Neural crest cell (in vitro differentiated cells): Measurements from ENCODE around the gene EEF1AKMT2. TPM values are rescaled to one million over a fixed set of nuclear protein-coding genes. Genes with fewer than 3 reads are reported as not detected.

ENCODE experiments used
- DNase-seq: peaks from one replicate; pipeline ENCODE4 v3.0.0; 2021; ENCODE audit warnings: low read depth, mixed read lengths, low spot score
- H3K27ac Mint-ChIP-seq: one replicate; pipeline ENCODE4 v1.8.0; 2021; ENCODE audit warnings: mild to moderate bottlenecking, mixed read lengths; ENCODE audit not compliant: unreplicated experiment
- H3K27me3 Mint-ChIP-seq: 2 replicates; pipeline ENCODE4 v1.8.0; 2021; ENCODE audit warnings: low read depth, mild to moderate bottlenecking, mixed read lengths
- H3K36me3 Mint-ChIP-seq: 2 replicates; pipeline ENCODE4 v1.8.0; 2021; ENCODE audit warnings: low read depth, mild to moderate bottlenecking, mixed read lengths
- H3K4me1 Mint-ChIP-seq: 2 replicates; pipeline ENCODE4 v1.8.0; 2021; ENCODE audit warnings: mixed read lengths
- H3K4me3 Mint-ChIP-seq: one replicate; pipeline ENCODE4 v1.8.0; 2021; ENCODE audit warnings: mild to moderate bottlenecking, mixed read lengths
- H3K9me3 Mint-ChIP-seq: 2 replicates; pipeline ENCODE4 v1.8.0; 2021; ENCODE audit warnings: mixed read lengths
- total RNA-seq: library from RNA; stranded (reverse); gene quantifications from 2 replicates; pipeline ENCODE4 v1.2.1, GENCODE V29; 2021
- TF ChIP-seq, protein P1 (sequence below): fragments of 200-600 bp; sonication (generic); conservative IDR thresholded peaks from 2 replicates; pipeline ENCODE4 v1.5.0; 2021; ENCODE audit warnings: antibody characterized with exemption, mild to moderate bottlenecking

EEF1AKMT2 gene
- total RNA-seq, 1 donor from 2014 or later: 18.2 TPM

- no peak overlapping the region for H3K27ac Mint-ChIP-seq
- TF ChIP-seq, protein P1, sequence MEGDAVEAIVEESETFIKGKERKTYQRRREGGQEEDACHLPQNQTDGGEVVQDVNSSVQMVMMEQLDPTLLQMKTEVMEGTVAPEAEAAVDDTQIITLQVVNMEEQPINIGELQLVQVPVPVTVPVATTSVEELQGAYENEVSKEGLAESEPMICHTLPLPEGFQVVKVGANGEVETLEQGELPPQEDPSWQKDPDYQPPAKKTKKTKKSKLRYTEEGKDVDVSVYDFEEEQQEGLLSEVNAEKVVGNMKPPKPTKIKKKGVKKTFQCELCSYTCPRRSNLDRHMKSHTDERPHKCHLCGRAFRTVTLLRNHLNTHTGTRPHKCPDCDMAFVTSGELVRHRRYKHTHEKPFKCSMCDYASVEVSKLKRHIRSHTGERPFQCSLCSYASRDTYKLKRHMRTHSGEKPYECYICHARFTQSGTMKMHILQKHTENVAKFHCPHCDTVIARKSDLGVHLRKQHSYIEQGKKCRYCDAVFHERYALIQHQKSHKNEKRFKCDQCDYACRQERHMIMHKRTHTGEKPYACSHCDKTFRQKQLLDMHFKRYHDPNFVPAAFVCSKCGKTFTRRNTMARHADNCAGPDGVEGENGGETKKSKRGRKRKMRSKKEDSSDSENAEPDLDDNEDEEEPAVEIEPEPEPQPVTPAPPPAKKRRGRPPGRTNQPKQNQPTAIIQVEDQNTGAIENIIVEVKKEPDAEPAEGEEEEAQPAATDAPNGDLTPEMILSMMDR: no peak
- no peaks in the 10 kb centered on the region for H3K9me3 Mint-ChIP-seq
- no peaks in the 10 kb centered on the region for H3K27me3 Mint-ChIP-seq
- no peak overlapping the region for H3K4me3 Mint-ChIP-seq
- H3K36me3 Mint-ChIP-seq: peaks cover 4% of the 10 kb centered on the region
- DNase-seq: no peak
- H3K4me1 Mint-ChIP-seq: peaks cover 34% of the 10 kb centered on the region
Measured at GRCh38 chr10:124727361-124727960, 64.2 kb downstream of the EEF1AKMT2 start.

GRCh38 chr10:124725791-124726190, 65.9 kb downstream of the EEF1AKMT2 start:
- Mint-ChIP-seq H3K9me3 (no peaks in the 10 kb centered on the region), H3K27ac (no peak overlapping the region), H3K27me3 (no peaks in the 10 kb centered on the region), H3K4me1 (peaks cover 38% of the 10 kb centered on the region), H3K4me3 (no peak overlapping the region), H3K36me3 (peaks cover 4% of the 10 kb centered on the region)
- TF ChIP-seq, protein P1: no peak
- no peak for DNase-seq

- DNase-seq: no peak
- H3K27me3 Mint-ChIP-seq: no peaks in the 10 kb centered on the region
- H3K4me3 Mint-ChIP-seq: no peak overlapping the region
- H3K9me3 Mint-ChIP-seq: no peaks in the 10 kb centered on the region
- TF ChIP-seq, protein P1: no peak
- no peak overlapping the region for H3K27ac Mint-ChIP-seq
- H3K36me3 Mint-ChIP-seq: peaks cover 4% of the 10 kb centered on the region
- peaks cover 38% of the 10 kb centered on the region for H3K4me1 Mint-ChIP-seq
Measured at GRCh38 chr10:124725171-124725631, 66.5 kb downstream of the EEF1AKMT2 start.

DNA sequence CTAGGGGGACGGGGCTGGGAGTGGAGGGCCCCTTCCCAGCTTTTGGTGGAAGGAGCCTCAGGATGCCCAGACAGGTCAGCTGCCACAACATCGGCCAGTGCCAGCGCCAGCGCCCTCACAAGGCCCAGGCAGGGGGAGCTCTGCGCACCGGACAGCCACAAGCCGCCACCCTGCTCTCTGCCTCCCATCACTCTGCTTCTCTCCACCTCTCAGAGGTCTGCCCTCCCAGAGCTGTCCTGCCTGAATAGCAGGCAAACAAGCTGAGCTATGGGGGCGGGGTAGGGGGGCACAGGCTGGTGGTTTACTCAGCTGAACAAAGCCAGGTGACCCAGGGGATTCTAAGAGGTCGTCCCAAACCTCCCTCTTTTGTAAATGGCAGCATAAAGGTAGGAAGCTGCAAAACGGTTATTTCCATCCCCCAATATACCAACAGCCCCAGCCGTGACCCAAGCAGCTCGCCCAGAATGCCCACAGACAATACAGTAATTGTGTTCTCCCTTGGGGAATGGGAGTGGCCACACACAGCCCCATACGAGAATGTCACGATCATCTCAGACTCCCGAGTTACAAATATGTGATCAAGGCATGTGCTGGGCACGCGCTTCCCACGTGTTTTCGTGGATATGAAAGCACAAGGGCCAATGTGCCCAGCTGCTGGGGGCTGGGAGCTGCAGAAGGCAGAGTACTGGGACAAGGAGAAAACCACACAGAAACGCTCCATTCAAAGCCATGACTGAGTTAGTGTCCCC, 67.2 kb downstream of the EEF1AKMT2 start:
- TF ChIP-seq, protein P1: no peak
- peak overlapping the region; percentile 10 for H3K4me3 Mint-ChIP-seq
- H3K9me3 Mint-ChIP-seq: no peaks in the 10 kb centered on the region
- H3K36me3 Mint-ChIP-seq: peaks cover 4% of the 10 kb centered on the region
- peaks cover 39% of the 10 kb centered on the region for H3K4me1 Mint-ChIP-seq
- DNase-seq: no peak
- H3K27me3 Mint-ChIP-seq: no peaks in the 10 kb centered on the region
- peak overlapping the region; percentile 85 for H3K27ac Mint-ChIP-seq

DNA sequence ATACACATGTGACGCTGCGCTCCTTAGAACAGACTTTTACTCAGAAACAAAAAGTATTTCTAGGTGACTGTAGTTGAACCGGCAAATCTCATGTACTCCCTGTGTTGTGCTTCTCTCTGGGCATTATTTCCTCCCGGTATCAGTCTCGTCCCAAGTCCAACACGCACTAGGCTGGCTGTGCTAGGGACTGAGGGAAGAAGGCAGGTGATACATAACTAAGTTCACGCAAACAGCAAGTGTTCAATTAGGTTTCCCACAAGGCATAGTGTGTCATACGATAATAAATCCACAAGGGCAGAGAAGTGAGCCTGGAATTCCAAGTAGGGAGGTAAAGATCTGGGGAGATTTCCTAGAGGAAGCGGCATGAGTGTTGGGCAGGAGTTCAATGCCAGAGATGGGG, 67.9 kb downstream of the EEF1AKMT2 start:
- peak overlapping the region; percentile 85 for H3K27ac Mint-ChIP-seq
- DNase-seq: no peak
- peaks cover 41% of the 10 kb centered on the region for H3K4me1 Mint-ChIP-seq
- peak overlapping the region; percentile 28 for H3K4me3 Mint-ChIP-seq
- TF ChIP-seq, protein P1: no peak
- no peaks in the 10 kb centered on the region for H3K27me3 Mint-ChIP-seq
- H3K9me3 Mint-ChIP-seq: no peaks in the 10 kb centered on the region
- peaks cover 4% of the 10 kb centered on the region for H3K36me3 Mint-ChIP-seq
